Breast epithelium (tissue), 4 donors: ENCODE data around the gene TASOR. TPM values are rescaled to one million over a fixed set of nuclear protein-coding genes. Genes with fewer than 3 reads are reported as not detected.
"Not testable (repeated sequence)": the region's sequence is repeated elsewhere in the genome, so short reads cannot be mapped to it uniquely, and the experiment has no call there.

ENCODE experiments used
- DNase-seq, 2 donors: peaks; one replicate each; pipeline ENCODE4 v3.0.0-alpha.2; 2019; ENCODE audit warnings: low spot score in 2 of 2
- H3K27ac ChIP-seq, 2 donors: fragments of 200-600 bp; sonication (generic) in 1 of 2; one replicate each; pipeline ENCODE4 v1.5.1; 2016 to 2019; ENCODE audit warnings: mild to moderate bottlenecking in 1 of 2
- H3K27me3 ChIP-seq, 2 donors: fragments of 200-600 bp; sonication (generic) in 1 of 2; one replicate each; pipeline versions ENCODE4 v1.5.1 to v1.6.0; 2017 to 2019; ENCODE audit warnings: control low read depth in 1 of 2, mild to moderate bottlenecking in 1 of 2
- H3K36me3 ChIP-seq: fragments of 200-600 bp; one replicate; pipeline ENCODE4 v1.5.1; 2019
- H3K4me1 ChIP-seq, 2 donors: fragments of 200-600 bp; sonication (generic); one replicate each; pipeline ENCODE4 v1.5.1; 2016 to 2019; ENCODE audit warnings: control low read depth in 1 of 2
- H3K4me3 ChIP-seq, 3 donors: fragments of 200-600 bp; sonication (generic); 1 replicate in 2 of 3; 2 replicates in 1 of 3; pipeline ENCODE4 v1.5.1; 2016 to 2019; ENCODE audit warnings: mild to moderate bottlenecking in 3 of 3, moderate library complexity in 2 of 3
- H3K9me3 ChIP-seq, 2 donors: fragments of 200-600 bp; sonication (generic) in 1 of 2; one replicate each; pipeline ENCODE4 v1.5.1; 2016 to 2019; ENCODE audit warnings: control low read depth in 1 of 2
- POLR2A ChIP-seq: fragments of 450-650 bp; IDR thresholded peaks from one replicate; pipeline ENCODE4 v1.6.1; 2016; ENCODE audit warnings: antibody characterized with exemption, mild to moderate bottlenecking, moderate library complexity
- POLR2AphosphoS5 ChIP-seq, 3 donors: sonication (generic); formaldehyde crosslinking; IDR thresholded peaks; one replicate each; pipeline ENCODE4 v1.6.1; 2017; ENCODE audit warnings: antibody characterized with exemption in 3 of 3
- intact Hi-C: fragments of 100-400 bp; cut with DNase I; formaldehyde crosslinking; loops from one replicate; pipeline ENCODE4 v1.15.1; 2023; ENCODE audit warnings: low total_unique reads
- total RNA-seq, 3 donors: library from RNA; depleted of rRNA; stranded (reverse); fragments of >200 nt; gene quantifications; one replicate each; pipeline ENCODE4 v1.1.0, GENCODE V29; 2016
- TF ChIP-seq, protein P1 (sequence below), 3 donors: fragments of 450-650 bp; IDR thresholded peaks; one replicate each; pipeline ENCODE4 v1.5.1; 2016 to 2017; ENCODE audit warnings: antibody characterized with exemption in 3 of 3, mild to moderate bottlenecking in 3 of 3, moderate library complexity in 3 of 3

Gene TASOR
- total RNA-seq, 3 donors from 2014 or later, result 80.2 to 118 (median 80.6) TPM

DNA sequence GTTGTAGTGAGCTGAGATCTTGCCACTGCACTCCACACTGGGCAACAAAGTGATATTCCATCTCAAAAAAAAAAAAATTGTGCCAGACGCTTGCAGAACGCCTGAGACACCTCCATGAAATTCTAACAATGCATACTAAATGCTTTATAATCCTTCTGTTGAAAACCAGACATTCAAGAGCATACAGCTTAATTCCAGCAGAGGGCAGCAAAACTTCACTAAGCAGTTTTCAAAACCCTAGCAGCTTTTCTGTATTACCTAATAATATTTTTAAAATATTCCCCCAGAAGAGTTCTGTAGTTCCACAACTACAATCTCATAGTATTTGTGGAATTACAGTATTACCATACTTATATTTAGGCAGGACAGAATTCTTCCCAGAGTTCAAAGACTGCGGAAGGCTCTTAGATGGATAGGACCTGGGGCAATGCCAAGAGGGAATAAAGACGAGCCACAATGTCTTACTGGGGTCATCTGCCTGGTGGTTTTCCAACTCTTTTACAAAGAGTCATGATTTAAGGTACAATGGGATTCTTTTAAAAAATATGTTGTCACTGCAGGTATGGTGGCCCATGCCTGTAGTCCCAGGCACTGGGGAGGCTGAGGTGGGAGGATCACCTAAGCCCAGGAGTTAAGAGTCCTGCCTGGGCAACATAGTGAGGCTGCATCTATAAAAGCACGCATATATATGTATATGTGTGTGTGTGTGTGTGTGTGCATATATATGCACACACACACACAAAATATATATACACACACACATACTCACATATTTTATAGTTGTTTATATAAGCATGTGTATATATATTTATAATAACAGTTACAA lies 19.6 kb upstream of the TASOR start:
- Histone ChIP-seq H3K4me3 (no peak overlapping the region), H3K9me3 (no peaks in the 10 kb centered on the region), H3K27me3 (no peaks in the 10 kb centered on the region), H3K4me1 (no peaks in the 10 kb centered on the region), H3K36me3 (no peaks in the 10 kb centered on the region), H3K27ac (no peak overlapping the region)
- intact Hi-C loops, result loop anchor here (10.0 kb wide), 2 partner anchors 168 to 282 kb away; no protein-coding TSS in a partner anchor
- no peak for TF ChIP-seq POLR2A
- TF ChIP-seq, protein P1, sequence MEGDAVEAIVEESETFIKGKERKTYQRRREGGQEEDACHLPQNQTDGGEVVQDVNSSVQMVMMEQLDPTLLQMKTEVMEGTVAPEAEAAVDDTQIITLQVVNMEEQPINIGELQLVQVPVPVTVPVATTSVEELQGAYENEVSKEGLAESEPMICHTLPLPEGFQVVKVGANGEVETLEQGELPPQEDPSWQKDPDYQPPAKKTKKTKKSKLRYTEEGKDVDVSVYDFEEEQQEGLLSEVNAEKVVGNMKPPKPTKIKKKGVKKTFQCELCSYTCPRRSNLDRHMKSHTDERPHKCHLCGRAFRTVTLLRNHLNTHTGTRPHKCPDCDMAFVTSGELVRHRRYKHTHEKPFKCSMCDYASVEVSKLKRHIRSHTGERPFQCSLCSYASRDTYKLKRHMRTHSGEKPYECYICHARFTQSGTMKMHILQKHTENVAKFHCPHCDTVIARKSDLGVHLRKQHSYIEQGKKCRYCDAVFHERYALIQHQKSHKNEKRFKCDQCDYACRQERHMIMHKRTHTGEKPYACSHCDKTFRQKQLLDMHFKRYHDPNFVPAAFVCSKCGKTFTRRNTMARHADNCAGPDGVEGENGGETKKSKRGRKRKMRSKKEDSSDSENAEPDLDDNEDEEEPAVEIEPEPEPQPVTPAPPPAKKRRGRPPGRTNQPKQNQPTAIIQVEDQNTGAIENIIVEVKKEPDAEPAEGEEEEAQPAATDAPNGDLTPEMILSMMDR (IDR thresholded peaks at IDR 0.05), result peak; percentile 73 to 93 (median 87)
- no peak for DNase-seq

DNA sequence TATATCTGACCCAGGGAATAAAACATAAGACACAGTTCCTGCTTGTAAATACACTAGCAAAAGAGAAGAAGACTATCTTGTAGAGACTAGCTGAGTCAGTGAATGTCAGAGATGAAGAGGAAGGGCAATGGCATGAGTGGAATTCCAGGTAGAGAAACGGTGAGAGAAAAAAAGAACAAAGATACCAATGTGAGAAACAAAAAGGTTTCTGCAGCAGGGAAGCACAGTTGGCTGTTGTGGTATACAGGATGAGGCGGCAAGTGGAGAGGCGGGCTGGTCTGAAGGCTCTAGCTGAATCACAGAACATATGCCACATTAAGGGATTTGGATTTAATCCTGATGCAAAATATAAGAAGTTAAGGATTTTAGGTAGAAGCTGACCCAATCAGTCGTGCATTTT lies 17.1 kb upstream of the TASOR start:
- H3K27ac ChIP-seq, result no peak overlapping the region
- no peaks in the 10 kb centered on the region for H3K4me1 ChIP-seq
- H3K27me3 ChIP-seq, result no peaks in the 10 kb centered on the region
- intact Hi-C loops, result loop anchor here (10.0 kb wide), 2 partner anchors 165 to 285 kb away; no protein-coding TSS in a partner anchor
- DNase-seq, result no peak
- H3K4me3 ChIP-seq, result no peak overlapping the region
- H3K36me3 ChIP-seq, result no peaks in the 10 kb centered on the region
- H3K9me3 ChIP-seq, result no peaks in the 10 kb centered on the region
- no peak for TF ChIP-seq POLR2AphosphoS5 (IDR thresholded peaks at IDR 0.05)
- TF ChIP-seq, protein P1 (IDR thresholded peaks at IDR 0.05), result no peak
- no peak for TF ChIP-seq POLR2A

DNA sequence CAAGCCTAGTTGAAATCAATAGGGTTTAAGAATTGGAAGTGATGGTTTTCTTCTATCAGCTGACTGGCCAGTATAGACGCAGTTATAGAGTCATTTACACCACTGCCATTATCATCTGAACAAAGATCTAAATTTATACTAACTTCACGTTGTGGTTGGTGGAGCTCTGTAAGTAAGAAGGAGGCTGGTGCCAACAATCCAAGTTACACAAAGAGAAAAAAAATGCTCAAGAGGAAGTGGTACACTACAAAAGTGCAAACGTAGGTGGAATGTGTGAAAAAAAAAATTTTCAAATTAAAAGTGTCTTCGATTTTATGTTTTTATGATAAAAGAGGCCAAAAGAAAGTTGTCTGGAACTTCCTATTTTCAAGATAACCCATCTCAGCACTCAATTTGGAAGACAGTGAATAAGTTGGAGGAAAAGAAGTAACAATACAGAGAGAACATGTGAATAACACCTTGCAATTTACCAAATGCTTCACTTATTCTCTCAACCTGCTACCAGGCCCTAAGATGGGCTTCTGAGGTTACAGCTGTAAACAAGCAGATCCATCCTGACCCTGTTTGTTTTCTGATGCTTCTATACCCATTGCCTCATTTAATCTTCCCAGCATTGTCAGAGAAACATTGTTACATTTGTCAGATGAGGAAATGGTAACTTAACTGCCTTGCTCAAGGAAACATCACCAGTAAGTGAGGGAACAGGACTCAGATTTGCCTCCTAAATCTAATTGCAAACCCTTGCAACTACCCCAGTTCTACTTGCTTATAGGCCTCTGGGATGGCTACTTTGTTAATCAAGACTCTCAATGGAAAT lies 12.0 kb upstream of the TASOR start:
- TF ChIP-seq POLR2AphosphoS5 (IDR thresholded peaks at IDR 0.05) (no peak), POLR2A (no peak)
- TF ChIP-seq, protein P1 (IDR thresholded peaks at IDR 0.05), result no peak
- intact Hi-C loops, result no loop called here
- H3K4me3 ChIP-seq, result no peak overlapping the region
- no peak for DNase-seq
- H3K4me1 ChIP-seq, result no peaks in the 10 kb centered on the region
- H3K27me3 ChIP-seq, result no peaks in the 10 kb centered on the region
- no peaks in the 10 kb centered on the region for H3K9me3 ChIP-seq
- no peaks in the 10 kb centered on the region for H3K36me3 ChIP-seq
- H3K27ac ChIP-seq, result no peak overlapping the region

DNA sequence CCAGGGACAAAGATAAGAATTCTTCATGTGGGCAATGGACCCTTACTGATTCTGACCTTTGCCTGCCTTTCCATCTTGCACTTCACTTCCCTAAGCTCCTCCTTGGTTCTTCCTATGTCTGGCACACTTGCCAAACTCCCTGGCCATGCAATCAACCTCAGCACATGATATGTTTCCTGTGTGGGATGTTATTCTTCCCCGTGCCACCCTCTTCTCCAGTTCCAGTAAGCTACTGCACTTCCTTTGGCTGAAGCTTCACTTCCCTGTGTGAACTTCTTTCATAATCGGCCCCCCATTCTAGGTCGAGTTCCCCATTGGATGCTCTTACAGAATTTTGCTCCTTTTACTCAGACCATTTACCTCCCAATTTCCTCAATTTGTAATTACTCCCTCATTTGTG lies 10.7 kb upstream of the TASOR start:
- intact Hi-C loops, result no loop called here
- Histone ChIP-seq H3K27ac (no peak overlapping the region), H3K9me3 (no peaks in the 10 kb centered on the region), H3K4me1 (no peaks in the 10 kb centered on the region), H3K36me3 (no peaks in the 10 kb centered on the region), H3K4me3 (no peak overlapping the region), H3K27me3 (no peaks in the 10 kb centered on the region)
- DNase-seq, result no peak
- TF ChIP-seq POLR2AphosphoS5 (IDR thresholded peaks at IDR 0.05), result peak in 2 of 3 donors; percentile 17 to 39
- TF ChIP-seq, protein P1 (IDR thresholded peaks at IDR 0.05), result no peak

DNA sequence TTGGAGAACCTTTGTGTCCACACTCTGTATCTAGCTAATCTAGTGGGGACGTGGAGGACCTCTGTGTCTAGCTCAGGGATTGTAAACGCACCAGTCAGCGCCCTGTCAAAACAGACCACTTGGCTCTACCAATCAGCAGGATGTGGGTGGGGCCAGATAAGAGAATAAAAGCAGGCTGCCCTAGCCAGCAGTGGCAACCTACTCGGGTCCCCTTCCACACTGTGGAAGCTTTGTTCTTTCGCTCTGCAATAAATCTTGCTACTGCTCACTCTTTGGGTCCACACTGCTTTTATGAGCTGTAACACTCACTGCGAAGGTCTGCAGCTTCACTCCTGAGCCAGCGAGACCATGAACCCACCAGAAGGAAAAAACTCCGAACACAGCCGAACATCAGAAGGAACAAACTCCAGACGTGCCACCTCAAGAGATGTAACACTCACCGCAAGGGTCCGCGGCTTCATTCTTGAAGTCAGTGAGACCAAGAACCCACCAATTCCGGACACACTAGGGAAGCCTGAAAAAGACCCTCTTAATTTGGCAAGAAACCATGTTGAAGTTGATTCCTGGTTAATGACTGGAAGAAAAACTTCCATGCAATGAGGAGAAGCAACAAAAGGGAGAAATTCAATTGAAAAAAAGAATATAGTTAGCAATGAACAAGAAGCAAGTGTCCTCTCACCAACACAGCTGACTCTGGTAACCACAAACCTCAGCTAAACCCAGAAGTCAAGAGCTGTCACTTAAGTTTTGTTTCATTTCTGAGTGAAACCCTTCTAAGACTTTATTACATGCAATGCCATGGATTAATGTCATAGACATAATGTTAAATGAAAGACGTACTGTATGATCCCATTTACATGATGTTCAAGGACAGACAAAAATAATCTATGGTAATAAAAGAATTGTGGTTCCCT lies 9.7 kb upstream of the TASOR start:
- H3K27me3 ChIP-seq, H3K9me3 ChIP-seq, DNase-seq, H3K4me1 ChIP-seq, H3K27ac ChIP-seq, H3K36me3 ChIP-seq, H3K4me3 ChIP-seq, intact Hi-C loops: not testable (repeated sequence)

DNA sequence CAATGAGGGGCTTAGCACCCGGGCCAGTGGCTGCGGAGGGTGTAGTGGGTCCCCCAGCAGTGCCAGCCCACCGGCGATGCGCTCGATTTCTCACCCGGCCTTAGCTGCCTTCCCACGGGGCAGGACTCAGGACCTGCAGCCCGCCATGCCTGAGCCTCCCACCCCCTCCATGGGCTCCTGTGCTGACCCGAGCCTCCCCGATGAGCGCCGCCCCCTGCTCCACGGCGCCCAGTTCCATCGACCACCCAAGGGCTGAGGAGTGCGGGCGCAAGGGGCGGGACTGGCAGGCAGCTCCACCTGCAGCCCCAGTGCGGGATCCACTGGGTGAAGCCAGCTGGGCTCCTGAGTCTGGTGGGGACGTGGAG lies 8.9 kb upstream of the TASOR start:
- H3K27me3 ChIP-seq, H3K27ac ChIP-seq, H3K9me3 ChIP-seq, intact Hi-C loops, DNase-seq, H3K4me1 ChIP-seq, H3K4me3 ChIP-seq, H3K36me3 ChIP-seq: not testable (repeated sequence)
